GM21825 (cell line): Measurements from ENCODE around the gene FRMD4A.

Source experiments
- ATAC-seq: cut with Tn5 transposase; IDR thresholded peaks from one replicate; pipeline ENCODE4 v1.9.1; 2021; ENCODE audit warnings: mild to moderate bottlenecking, moderate library complexity; ENCODE audit not compliant: unreplicated experiment

The FRMD4A gene

DNA sequence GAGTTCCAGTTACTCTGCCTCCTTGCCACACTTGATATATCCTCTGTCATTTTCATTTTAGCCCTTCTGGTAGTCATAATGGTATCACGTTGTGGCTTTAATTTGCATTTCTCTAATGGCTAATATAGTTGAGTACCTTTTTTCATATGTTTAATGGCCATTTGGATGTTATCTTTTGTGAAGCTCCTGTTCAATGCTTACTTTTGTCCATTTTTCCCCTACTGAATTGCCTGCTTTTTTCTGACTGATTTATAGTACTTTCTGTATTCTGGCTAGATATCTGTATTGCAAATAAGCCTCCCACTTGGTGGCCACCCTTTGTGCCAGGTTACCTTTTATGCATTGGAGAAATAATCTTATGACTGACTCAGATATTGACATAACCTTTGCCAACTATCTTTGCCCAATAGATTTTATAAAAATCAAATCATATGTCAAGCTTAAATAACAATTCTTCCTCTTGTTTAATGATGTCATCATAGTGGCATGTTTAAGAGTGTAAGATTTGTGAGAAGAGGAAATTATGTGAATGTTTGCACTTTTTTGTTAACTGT is 693.3 kb downstream of the FRMD4A start:
- no peak for ATAC-seq

DNA sequence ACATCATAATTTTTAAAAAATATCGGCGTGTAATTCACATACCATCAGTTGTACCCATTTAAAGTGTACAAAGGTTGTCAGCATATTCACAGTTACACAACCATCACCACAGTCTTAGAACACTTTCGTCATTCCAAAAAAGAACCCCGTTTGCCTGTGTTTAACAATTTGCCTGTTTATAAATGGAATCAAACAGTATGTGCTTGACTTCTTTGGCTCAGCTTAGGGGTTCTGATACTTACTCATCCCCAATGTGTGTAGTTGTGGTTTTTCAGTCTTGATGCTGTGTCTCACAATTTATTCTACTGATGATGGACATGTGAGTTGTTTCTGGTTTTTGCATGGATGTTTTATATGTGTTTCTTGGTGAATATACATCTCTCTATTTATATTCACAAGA is 693.9 kb downstream of the FRMD4A start:
- no peak for ATAC-seq

DNA sequence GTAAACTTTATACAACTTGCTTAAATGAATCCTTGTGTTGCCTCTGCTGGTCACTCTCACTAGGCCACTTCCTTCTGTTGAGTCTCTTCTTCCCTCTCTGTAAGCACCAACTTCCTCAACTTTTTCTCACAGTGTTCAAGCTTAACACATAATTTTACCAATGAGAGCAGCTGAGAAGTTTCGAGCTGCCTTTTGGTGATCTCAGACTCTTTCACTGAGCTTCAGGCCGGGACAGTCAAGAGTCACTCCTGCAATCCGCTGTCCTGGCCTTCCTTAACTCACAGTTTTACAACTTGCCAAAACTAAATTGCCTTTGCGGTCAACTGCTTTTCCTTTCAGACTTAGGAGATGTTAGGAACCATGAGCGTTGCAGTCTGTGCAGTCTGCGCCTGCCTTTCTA is 696.5 kb downstream of the FRMD4A start:
- ATAC-seq: no peak

DNA sequence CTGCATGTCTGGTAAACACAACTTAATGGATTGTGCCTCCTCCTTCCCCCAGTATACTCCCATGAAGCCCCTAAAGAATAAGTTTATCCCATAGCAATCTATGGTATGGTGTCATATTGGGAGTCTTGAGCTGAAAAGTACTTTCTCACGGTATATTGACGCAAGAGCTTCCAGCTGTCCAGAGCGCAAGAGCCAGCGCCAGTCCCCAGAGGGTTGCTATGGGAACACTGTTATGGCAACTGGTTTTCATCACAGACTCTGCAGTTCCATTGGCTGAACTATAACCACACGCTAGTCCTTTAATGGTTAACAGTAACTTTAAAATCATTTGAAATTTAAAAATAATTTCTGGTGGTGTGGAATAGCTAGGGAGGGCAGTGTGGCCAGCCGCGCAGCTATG is 697.0 kb downstream of the FRMD4A start:
- ATAC-seq: no peak

DNA sequence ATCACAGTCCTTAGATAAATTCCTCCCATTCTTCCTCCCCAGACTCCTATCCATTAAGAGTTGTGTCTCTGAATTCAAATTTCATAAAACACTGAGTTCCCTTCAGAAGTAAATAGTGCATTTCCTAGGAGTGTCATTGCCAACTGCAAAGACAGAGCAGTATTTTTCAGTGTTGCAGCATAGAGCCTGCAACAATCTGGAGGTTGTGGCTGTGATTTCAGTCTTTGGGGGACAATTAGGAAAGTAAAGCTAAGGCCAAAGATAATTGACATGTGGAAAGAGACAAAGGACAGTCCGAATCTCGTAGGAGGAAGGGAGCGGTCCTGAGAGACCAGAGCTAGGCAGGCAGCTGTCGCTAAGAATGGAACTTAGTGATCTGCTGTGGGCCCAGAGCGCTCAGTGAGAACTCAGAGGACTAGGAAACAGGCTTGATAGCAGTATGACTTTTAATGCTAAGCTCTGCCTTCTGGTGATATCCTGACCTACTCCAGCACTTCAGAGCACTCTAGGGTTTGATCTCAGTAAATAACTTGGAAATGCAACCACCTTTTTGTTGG is 697.8 kb downstream of the FRMD4A start:
- no peak for ATAC-seq

DNA sequence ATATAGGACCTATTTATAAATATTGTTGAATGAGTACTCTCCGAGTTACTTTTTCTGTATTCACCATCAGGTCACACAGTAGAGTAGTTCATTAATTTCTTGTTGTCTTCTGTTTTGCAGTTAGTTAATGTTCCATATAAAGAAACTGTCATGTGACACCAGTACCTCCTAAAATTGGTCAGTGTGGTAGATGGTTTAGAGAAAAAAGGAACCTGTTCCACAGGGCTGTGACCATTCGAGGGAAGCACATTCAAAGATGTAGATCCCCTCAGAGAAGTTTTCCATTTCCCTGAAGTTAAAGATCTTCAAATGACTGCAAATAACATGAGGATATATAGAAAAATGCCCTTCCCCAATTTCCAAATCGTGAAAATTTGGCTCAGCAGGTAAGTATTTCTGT is 698.3 kb downstream of the FRMD4A start:
- no peak for ATAC-seq

DNA sequence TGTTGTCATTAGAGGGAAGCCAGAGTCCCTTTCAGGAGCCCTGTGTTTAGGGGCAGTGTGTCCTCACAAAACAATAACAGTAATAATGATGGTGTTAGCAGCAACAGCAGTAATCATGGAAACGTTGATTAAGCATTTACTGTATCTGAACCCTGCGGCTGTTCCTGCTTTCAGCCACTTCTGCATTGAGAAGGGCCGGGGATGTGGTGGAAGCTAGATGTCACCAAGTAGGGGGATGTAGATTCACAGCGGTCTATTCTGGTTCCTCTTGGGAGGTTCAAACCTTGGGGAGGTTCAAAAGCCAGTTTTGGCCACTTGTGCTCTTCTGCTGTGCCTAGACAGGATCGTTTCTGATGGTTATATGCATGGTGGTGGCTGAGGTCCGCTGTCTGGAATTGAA is 699.1 kb downstream of the FRMD4A start:
- ATAC-seq: no peak

DNA sequence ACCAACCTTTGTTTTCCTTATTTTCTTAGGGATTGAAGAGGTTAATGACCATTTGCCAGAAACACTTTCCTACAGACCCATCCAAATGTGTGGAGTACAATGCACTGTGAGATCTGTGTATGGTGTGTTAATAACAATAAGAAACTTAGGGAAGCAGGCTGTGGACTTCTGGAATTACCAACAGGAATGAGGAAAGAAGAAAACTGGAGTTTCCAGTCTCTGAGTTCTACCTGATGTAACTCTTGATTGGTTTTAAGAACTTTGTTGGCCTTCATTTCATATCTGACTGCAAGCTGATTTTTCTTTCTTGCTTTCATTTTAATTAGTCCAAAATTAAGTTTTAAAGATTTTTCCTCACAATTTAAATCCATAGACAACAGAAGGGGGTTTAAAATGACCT is 700.5 kb downstream of the FRMD4A start:
- ATAC-seq: no peak

DNA sequence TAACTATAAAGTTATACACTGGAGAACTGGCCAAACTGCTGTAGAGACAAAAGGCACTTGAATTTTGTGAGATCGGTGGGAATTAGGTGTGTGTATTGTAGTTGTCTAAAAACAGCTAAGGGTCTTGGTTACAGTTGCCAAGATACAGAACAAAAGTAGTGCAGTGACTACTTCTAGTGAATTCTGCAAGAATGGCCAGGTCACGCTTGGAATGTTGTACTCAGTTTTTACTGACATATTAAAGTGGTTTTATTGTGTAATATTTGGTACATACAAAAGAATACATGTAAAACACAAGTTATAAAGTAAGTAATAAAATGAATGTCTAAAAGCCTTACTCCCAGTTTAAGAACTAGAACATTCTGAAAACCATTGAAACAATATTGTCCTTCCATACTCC is 701.6 kb downstream of the FRMD4A start:
- ATAC-seq: no peak

DNA sequence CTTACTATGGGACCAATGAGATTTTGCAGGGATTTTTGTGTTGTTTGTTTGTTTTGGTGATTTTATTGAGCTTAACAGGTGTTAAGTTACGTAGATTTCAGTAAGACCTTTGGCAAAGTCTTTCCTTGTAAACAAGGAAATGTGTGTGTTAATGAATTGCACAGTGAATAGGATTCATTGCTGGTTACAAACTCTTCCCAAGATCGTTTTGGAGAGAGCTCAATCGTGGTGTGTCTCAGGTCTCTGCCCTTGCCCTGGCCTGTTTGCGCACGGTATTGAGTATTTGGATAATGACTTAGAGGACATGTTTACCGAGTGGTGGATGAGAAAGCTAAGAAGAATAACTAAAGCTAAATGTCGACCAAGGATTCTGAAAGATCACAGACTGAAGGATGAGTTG is 702.1 kb downstream of the FRMD4A start:
- ATAC-seq: no peak

DNA sequence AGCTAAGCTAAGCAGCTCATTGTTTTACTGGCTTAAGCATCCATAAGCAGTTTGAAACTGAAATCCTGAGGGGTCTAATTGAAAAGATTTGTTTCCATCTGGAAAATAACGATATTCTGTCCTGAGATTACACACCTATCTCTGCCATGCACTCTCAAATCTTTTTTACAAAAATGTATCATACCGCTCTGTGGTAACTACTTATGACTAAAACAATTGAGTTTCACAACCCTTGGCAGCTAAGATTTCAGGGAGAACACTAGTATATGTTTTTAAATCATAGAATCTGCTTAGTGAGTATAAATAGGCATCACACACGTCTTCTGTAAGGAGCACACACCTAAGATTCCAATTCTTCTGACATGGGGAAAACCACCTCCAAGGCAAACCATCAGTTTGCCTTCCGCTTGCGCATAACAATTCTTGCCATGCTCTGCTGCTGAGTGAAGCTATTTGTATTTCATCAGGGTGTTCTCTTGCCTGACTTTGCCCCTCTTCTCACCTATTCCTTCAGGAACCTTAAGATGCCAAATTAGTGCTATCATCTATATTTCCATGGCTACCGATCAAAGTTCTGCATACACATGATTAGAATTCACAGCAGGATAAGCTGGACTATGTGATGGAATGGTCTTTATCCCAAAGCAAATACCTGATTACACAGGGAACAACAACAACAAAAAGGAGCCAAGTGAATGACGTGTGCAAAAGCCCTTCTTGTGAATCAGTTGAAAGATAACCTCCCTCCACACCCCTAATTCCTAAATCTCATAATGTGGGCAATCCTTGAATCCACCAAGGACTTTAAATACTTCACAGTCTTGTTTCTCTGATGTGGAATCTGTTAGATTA is 703.0 kb downstream of the FRMD4A start:
- no peak for ATAC-seq

DNA sequence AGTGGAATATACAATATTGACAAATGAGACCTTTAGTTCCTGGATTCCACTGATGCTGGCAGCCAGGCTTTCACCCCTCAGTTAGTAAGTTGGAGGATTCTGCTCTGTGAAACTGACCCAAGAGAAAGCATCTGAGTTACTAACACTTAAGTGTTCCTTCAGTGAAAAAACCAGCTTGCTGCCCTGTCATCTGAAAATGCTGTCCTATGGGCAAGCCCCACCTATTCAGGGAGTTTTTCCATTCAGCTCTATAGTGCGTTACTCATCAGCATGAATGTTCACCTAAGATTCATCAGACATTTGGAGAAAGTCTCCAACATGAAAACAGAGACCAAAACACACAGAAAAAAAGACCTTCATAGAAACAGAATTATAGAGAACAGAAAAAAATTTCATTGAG is 706.1 kb downstream of the FRMD4A start:
- ATAC-seq: no peak

DNA sequence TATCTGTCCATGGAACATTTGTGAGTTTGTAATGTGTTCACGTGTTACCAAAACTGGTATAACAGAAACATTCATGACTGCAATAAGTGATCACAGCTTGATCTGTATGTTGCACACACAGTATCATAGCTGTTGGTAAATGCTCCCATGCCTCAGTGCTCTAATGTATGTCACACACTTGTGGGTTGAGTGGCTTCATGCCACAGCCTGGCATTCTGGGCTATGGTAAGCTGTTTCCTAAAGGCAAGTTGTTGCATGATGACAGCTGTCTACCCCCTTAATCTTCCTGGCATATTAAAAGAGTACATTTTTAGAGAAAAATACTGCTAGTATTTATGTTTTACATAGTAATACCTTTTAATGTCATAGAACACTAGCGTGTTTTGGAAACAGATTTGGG is 708.8 kb downstream of the FRMD4A start:
- no peak for ATAC-seq

DNA sequence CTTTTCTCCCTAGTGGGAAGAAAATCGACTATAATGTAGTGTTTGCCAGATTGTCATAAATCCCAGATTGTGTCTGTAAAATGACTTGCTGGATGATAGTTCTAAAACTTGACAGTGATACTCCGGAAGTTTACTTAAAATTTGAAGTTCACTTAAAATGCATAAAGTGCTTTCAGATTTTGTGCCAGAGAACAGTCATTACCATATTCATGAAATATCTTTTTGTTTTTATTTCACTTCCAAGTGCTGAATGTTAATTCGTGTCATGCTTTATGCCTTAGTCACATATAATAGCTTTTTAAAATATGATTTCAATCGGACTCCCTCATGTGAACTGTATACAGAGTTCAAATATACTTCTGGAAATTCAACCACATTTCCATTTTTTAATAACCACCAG is 713.6 kb downstream of the FRMD4A start:
- no peak for ATAC-seq

DNA sequence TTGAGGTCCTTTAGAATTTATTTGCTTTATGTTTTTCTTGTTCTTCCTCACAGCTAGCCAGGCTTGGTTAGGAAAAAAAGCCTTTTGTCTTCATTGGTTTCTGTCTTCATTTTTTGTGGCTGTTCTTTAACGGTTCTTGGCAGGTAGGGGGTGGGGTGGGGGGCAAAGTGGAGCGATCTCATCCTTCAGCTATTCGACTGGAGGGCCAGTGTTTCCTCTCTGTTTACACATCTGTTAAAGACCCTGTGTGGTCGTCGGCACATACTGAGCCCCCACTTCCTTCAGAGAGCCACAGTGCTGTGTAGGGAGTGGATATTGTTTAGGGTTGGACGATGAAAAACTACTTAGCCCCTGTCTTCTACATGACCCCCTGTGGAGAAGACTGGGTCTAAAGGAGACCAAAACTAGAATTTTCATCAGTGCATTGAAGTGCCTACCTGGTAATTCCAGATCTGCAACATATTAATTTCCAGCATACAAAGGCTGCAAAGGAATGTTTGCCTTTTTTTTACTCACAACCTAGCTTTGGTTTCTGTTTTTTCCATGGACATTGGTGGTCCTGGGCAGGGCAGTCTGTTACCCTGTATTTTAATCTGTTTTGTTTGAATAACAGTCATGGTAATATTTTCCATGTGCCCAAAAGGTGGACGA is 714.9 kb downstream of the FRMD4A start:
- ATAC-seq: no peak

DNA sequence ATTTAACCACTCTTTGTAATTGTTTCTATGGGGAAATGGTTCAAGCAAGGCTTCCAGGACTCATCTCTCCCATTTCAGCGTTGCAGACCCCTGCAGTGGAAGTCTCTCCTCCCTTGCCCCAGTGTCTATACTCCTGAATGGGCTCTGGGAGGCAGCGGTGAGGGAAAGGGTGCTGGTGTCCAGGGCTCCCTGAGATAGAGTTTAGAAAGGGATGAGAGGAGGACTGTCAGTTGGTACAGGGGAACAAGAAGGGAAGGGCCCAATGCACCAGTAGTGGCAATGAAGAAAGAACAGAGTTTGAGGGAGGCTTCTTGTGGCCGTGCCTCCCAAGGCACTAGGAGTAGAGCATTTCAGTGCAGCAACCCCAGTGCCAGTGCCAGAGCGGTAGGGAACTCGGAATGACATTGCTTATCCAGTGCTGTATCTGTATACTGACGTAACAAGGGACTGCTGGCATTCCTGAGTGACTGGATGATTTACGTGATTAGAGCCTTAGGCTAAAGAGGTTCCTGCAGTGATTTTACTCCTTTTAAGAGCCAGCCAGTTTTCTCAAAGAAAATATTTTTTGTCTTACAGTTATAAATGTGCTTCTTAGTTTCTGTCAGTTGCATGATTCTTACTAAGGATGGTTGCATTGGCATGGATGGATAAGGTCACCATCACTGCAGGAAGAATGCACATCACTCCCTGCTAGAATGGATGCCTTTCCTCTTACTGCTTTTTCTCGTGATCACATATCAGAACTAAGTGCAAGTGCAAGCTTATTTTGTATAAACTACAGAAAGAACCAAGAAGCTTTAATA is 716.0 kb downstream of the FRMD4A start:
- ATAC-seq: no peak

DNA sequence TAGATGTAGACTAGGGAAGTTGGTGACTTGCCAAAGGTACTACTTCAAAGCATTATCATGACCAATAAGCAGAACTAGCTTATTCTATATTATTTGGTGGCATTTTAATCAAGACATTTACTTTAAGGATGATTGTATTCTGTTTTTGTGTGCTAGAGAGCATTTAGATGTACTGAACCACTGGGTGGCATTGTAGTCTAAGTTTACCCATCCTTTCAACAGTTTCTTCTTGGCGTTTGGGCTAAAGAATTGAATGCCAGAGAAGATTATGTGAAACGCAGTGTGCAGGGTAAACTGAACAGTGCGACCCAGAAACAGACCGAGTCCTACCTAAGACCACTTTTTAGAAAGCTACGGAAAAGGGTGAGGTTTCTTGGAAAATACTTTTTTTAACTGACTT is 717.2 kb downstream of the FRMD4A start:
- no peak for ATAC-seq

DNA sequence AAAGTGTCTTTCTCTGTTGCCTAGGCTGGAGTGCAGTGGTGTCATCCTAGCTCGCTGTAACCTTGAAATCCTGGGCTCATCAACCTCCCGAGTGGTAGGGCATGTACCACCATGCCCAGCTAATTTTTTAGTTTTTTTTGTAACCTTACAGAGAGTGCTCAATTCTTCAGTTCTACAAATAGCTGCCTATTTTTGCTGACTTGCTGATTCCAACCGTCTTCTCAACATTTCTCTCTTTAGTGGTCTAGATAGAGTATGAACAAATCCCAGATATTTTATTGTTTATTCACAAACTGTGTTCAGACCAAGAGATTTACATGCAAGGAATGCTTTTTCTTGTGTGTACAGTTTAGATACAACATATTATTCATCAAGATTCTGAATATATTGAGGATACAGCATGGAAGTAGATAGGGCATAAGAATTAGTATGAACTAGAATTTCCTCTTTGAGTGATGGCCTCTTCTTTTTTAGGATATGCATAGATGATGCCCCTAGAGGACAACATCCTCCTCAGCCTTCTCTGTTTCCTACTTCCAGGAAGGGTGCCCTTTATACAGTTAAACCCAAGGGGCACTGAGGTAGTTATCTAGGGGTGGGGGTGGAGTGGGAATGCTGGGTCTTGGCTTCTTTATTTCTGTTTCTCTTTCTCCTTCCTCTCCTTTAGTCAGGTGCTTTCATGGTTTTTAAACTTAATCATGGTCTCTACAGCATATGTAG is 717.9 kb downstream of the FRMD4A start:
- no peak for ATAC-seq

DNA sequence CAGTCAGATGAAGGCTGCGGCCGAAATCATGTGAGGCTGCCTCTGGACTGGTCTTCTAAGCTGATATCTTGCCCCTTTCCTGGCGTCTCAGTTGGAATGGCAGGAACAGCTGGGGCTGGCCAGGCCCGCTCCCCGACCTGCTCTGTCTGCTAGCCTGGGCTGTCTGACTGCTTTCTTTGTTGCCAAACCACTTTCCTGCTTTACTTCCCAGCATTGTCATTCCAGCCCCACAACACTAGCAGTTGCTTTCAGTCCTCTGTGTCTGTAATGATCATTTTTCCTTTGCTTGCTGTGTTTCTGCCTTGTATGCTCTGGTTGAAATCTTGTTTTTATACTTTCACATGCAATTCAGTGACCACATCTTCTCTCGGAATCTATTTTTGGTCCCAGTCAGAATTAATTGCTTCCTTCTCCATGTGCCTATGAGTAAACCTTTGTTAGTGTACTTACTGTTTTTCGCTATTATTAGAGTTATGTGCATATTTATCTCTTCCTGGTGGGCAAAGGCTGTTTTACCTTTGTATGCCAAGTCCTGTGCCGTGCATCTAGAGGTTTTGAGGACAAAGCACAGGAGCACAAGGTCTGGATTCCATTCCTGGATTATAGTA is 722.4 kb downstream of the FRMD4A start:
- no peak for ATAC-seq

DNA sequence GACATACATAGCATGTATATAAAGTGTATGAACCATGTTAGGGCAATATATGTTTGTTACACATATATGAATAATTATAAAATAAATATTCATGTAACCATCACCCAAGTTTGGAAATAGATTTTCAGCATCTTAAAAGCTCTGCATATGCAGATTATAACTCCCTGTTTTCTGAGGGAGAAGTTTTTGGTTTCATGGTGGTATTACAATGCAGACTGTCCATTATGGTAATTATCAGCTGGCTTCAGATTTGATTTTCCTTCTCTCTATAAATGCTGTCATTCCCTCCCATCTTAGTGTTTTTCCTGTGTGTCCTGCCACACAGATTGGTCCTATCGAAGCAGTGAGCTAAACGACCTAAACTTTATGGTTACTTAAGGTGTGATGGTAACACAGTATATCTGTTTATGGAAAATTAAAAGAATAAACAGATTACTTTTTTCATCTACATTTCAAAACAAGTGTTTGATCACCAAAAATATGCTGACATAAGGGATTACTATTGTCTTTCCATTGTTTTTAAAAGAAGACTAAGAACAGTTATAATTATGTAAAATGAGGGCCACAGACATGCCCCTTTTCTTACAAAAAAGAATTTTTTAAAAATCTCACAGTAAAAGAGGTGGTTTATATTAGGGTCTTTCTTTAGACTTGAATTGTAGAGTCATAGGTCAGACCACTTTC is 726.2 kb downstream of the FRMD4A start:
- no peak for ATAC-seq
